Endometrium (tissue), 2 donors: ENCODE measurements around the gene THEM4.
A peak's percentile ranks its signal among the peaks of the same experiment; 100 is the strongest.

Experiments used
- FAIRE-seq: peaks from 2 replicates; lab custom pipeline; 2012; peaks lifted over from hg19 to GRCh38; lab: Jason Lieb, UNC
- donor health status: control.
- donor health status: control.

THEM4 gene

GRCh38 chr1:151909167-151910149 is at the start of gene THEM4:
TSS of gene THEM4 (minus strand) at chr1:151909511. CDS start at chr1:151909458, 53 bp downstream.
- FAIRE-seq = no peak

- no peak for FAIRE-seq
These were observed 49.6 kb upstream of the THEM4 start for GRCh38 chr1:151958959-151959358.

- FAIRE-seq = peak; percentile 18
These were observed 47.7 kb upstream of the THEM4 start for GRCh38 chr1:151956957-151957497.

GRCh38 chr1:151953409-151954094 is 44.2 kb upstream of the THEM4 start:
- no peak for FAIRE-seq

GRCh38 chr1:151952811-151953210 is 43.5 kb upstream of the THEM4 start:
- no peak for FAIRE-seq

GRCh38 chr1:151949371-151950193 is 40.3 kb upstream of the THEM4 start:
- no peak for FAIRE-seq

GRCh38 chr1:151948506-151948905 is 39.2 kb upstream of the THEM4 start:
- FAIRE-seq = no peak

- FAIRE-seq = no peak
These were observed 37.8 kb upstream of the THEM4 start for GRCh38 chr1:151947140-151947539.

GRCh38 chr1:151945725-151946722 is 36.7 kb upstream of the THEM4 start:
- FAIRE-seq = no peak

- FAIRE-seq = no peak
These were observed 35.7 kb upstream of the THEM4 start for GRCh38 chr1:151944857-151945575.

GRCh38 chr1:151944126-151944856 is 35.0 kb upstream of the THEM4 start:
- FAIRE-seq = no peak

GRCh38 chr1:151943591-151943990 is 34.3 kb upstream of the THEM4 start:
- no peak for FAIRE-seq

- no peak for FAIRE-seq
These were observed 33.6 kb upstream of the THEM4 start for GRCh38 chr1:151942882-151943281.

GRCh38 chr1:151940541-151940940 is 31.2 kb upstream of the THEM4 start:
- FAIRE-seq = no peak

- no peak for FAIRE-seq
These were observed 30.5 kb upstream of the THEM4 start for GRCh38 chr1:151939779-151940178.

GRCh38 chr1:151939141-151939540 is 29.8 kb upstream of the THEM4 start:
- no peak for FAIRE-seq

GRCh38 chr1:151936653-151937052 is 27.3 kb upstream of the THEM4 start:
- FAIRE-seq = no peak

- FAIRE-seq = no peak
These were observed 26.7 kb upstream of the THEM4 start for GRCh38 chr1:151935894-151936602.

GRCh38 chr1:151935154-151935553 is 25.8 kb upstream of the THEM4 start:
- no peak for FAIRE-seq
